A673 (cell line): Measurements from ENCODE around the gene DENND5B. TPM values are rescaled to one million over a fixed set of nuclear protein-coding genes. Genes with fewer than 3 reads are reported as not detected.

Source experiments
- BruUV-seq: library from RNA; stranded (reverse); fragments of 400-500 nt; replicated peaks from 2 replicates; lab custom pipeline; 2021; lab: Mats Ljungman, UMichigan
- CTCF ChIA-PET: fragments of 300-600 bp; sonication (Branson Sonifier 250); formaldehyde crosslinking; loops from one replicate; lab custom pipeline; 2022; ENCODE audit warnings: antibody characterized with exemption; lab: Charles Lee
- POLR2A ChIA-PET: fragments of 300-600 bp; sonication (Branson Sonifier 250); formaldehyde crosslinking; loops from one replicate; lab custom pipeline; 2022; ENCODE audit warnings: antibody characterized with exemption; ENCODE audit not compliant: low non-redundant PET; lab: Charles Lee
- DNase-seq: peaks from one replicate; pipeline ENCODE4 v3.0.0-alpha.2; 2015; ENCODE audit warnings: low spot score
- H3K27ac ChIP-seq: fragments of 200-600 bp; sonication (generic); 2 replicates; pipeline ENCODE4 v1.5.1; 2016; ENCODE audit warnings: mixed run types, low read depth, mild to moderate bottlenecking, mixed read lengths, antibody characterized with exemption, low read length; ENCODE audit not compliant: poor library complexity, severe bottlenecking
- H3K27me3 ChIP-seq: fragments of 200-600 bp; sonication (generic); replicated peaks from 2 replicates; pipeline ENCODE4 v1.6.1; 2017; ENCODE audit warnings: mixed run types, low read depth, mild to moderate bottlenecking, mixed read lengths, antibody characterized with exemption, low read length; ENCODE audit not compliant: insufficient read depth, poor library complexity
- H3K36me3 ChIP-seq: fragments of 200-600 bp; sonication (generic); 2 replicates; pipeline ENCODE4 v1.6.1; 2016; ENCODE audit warnings: mixed run types, mild to moderate bottlenecking, mixed read lengths, antibody characterized with exemption, low read length; ENCODE audit not compliant: insufficient read depth, poor library complexity, severe bottlenecking
- H3K4me1 ChIP-seq: fragments of 200-600 bp; sonication (generic); 2 replicates; pipeline ENCODE4 v1.6.1; 2017; ENCODE audit warnings: mixed run types, mild to moderate bottlenecking, mixed read lengths, antibody characterized with exemption, low read length; ENCODE audit not compliant: insufficient read depth, poor library complexity, severe bottlenecking
- H3K4me3 ChIP-seq: fragments of 200-600 bp; sonication (generic); 2 replicates; pipeline ENCODE4 v1.5.1; 2016; ENCODE audit warnings: low read depth, mixed run types, mild to moderate bottlenecking, mixed read lengths, low read length; ENCODE audit not compliant: poor library complexity, severe bottlenecking
- H3K9me3 ChIP-seq: fragments of 200-600 bp; sonication (generic); 2 replicates; pipeline ENCODE4 v1.6.1; 2016; ENCODE audit warnings: mixed run types, low read depth, mild to moderate bottlenecking, mixed read lengths, antibody characterized with exemption, low read length; ENCODE audit not compliant: poor library complexity, severe bottlenecking
- CTCF ChIP-seq: fragments of 300-800, 200-600 bp; sonication (generic); conservative IDR thresholded peaks from 2 replicates; pipeline ENCODE4 v1.5.1; 2017; ENCODE audit warnings: low read depth, mild to moderate bottlenecking, antibody characterized with exemption, low read length, moderate library complexity, mixed read lengths
- EZH2 ChIP-seq: fragments of 200-600 bp; sonication (generic); IDR thresholded peaks from 2 replicates; pipeline ENCODE4 v1.6.1; 2017; ENCODE audit warnings: borderline replicate concordance, low read depth, mild to moderate bottlenecking, mixed read lengths, antibody characterized with exemption, low read length; ENCODE audit not compliant: poor library complexity, severe bottlenecking
- intact Hi-C: fragments of 100-400 bp; cut with micrococcal nuclease; formaldehyde crosslinking; loops from one replicate; pipeline ENCODE4 v1.10.0; 2022; ENCODE audit not compliant: unreplicated experiment
- total RNA-seq: library from RNA; stranded (reverse); gene quantifications from 2 replicates; pipeline ENCODE4 v1.2.3, GENCODE V29; 2021

DENND5B gene
- total RNA-seq, 1 experiment from 2014 or later: 7.6 TPM

GRCh38 chr12:31466768-31467167, 124.2 kb downstream of the DENND5B start:
- Histone ChIP-seq H3K27me3 (no peaks in the 10 kb centered on the region), H3K27ac (no peak overlapping the region), H3K4me1 (no peaks in the 10 kb centered on the region), H3K36me3 (no peaks in the 10 kb centered on the region), H3K9me3 (no peaks in the 10 kb centered on the region), H3K4me3 (no peak overlapping the region)
- TF ChIP-seq EZH2: no peak
- no peak for TF ChIP-seq CTCF
- POLR2A ChIA-PET: no interaction called here
- intact Hi-C loops: no loop called here
- no peak for DNase-seq
- no TSS peak for BruUV-seq
- CTCF ChIA-PET: no interaction called here

- CTCF ChIA-PET: no interaction called here
- no peak for DNase-seq
- TF ChIP-seq EZH2 (no peak), CTCF (no peak)
- Histone ChIP-seq H3K9me3 (no peaks in the 10 kb centered on the region), H3K36me3 (no peaks in the 10 kb centered on the region), H3K27me3 (no peaks in the 10 kb centered on the region), H3K27ac (no peak overlapping the region), H3K4me1 (no peaks in the 10 kb centered on the region), H3K4me3 (no peak overlapping the region)
- BruUV-seq: no TSS peak
- intact Hi-C loops: no loop called here
- POLR2A ChIA-PET: no interaction called here
Measured at GRCh38 chr12:31465002-31465401, 125.9 kb downstream of the DENND5B start.

GRCh38 chr12:31460024-31460423, 130.9 kb downstream of the DENND5B start:
- Histone ChIP-seq H3K27me3 (no peaks in the 10 kb centered on the region), H3K36me3 (no peaks in the 10 kb centered on the region), H3K4me3 (no peak overlapping the region), H3K4me1 (no peaks in the 10 kb centered on the region), H3K27ac (no peak overlapping the region), H3K9me3 (no peaks in the 10 kb centered on the region)
- POLR2A ChIA-PET: no interaction called here
- DNase-seq: no peak
- CTCF ChIA-PET: no interaction called here
- no TSS peak for BruUV-seq
- TF ChIP-seq CTCF: no peak
- no peak for TF ChIP-seq EZH2
- intact Hi-C loops: no loop called here
